Measurements from ENCODE around the gene ADGRL3.

DNA sequence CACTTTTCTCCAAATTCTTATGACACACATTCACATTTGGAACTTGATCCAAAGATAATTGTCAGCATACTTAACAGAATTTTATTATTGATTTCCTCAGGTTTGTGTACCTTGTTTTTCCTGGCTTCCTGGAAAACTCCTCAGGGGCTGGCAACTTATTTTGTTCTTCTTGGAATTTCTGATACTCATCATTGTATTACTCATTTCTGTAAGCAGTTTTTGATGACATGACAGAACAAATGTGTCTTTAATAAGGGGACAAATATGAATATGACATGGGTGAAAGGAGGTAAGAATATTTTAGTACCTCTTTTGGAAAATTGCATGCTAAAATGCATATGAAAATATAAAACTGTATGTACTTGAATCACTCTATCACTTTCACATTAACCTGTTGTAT lies 237.8 kb downstream of the ADGRL3 start:
- TF ChIP-seq, protein P1, sequence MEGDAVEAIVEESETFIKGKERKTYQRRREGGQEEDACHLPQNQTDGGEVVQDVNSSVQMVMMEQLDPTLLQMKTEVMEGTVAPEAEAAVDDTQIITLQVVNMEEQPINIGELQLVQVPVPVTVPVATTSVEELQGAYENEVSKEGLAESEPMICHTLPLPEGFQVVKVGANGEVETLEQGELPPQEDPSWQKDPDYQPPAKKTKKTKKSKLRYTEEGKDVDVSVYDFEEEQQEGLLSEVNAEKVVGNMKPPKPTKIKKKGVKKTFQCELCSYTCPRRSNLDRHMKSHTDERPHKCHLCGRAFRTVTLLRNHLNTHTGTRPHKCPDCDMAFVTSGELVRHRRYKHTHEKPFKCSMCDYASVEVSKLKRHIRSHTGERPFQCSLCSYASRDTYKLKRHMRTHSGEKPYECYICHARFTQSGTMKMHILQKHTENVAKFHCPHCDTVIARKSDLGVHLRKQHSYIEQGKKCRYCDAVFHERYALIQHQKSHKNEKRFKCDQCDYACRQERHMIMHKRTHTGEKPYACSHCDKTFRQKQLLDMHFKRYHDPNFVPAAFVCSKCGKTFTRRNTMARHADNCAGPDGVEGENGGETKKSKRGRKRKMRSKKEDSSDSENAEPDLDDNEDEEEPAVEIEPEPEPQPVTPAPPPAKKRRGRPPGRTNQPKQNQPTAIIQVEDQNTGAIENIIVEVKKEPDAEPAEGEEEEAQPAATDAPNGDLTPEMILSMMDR (IDR thresholded peaks at IDR 0.05; ENCODE audit: low read length) = no peak
- no peak for TF ChIP-seq EZH2 (IDR thresholded peaks at IDR 0.05; ENCODE audit: borderline replicate concordance, low read length)

All from OCI-LY1 (cell line).